ENCODE results near the gene ADAMTSL1.

DNA sequence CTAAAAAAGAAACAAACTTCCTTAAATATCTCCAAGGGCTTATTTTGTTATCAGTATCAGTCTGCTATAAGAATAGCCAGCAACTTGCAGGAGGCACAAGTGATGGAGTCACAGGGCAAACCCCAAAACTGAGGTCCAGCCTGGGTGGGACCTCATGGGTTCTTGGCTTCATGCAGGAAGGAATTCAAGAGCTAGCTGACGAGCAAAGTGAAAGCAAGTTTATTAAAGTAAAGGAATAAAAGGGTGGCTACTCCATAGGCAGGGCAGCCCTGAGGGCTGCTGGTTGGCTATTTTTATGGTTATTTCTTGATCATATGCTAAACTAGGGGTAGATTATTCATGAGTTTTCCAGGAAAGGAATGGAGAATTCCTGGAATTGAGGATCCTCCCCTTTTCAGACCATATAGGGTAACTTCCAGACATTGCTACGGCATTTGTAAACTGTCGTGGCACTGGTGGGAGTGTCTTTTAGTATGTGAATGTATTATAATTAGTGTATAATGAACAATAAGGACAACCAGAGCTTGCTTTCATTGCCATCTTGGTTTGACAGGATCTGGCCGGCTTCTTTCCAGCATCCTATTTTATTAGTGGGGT is 231.9 kb downstream of the ADAMTSL1 start:
- TF ChIP-seq, protein P1, sequence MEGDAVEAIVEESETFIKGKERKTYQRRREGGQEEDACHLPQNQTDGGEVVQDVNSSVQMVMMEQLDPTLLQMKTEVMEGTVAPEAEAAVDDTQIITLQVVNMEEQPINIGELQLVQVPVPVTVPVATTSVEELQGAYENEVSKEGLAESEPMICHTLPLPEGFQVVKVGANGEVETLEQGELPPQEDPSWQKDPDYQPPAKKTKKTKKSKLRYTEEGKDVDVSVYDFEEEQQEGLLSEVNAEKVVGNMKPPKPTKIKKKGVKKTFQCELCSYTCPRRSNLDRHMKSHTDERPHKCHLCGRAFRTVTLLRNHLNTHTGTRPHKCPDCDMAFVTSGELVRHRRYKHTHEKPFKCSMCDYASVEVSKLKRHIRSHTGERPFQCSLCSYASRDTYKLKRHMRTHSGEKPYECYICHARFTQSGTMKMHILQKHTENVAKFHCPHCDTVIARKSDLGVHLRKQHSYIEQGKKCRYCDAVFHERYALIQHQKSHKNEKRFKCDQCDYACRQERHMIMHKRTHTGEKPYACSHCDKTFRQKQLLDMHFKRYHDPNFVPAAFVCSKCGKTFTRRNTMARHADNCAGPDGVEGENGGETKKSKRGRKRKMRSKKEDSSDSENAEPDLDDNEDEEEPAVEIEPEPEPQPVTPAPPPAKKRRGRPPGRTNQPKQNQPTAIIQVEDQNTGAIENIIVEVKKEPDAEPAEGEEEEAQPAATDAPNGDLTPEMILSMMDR (IDR thresholded peaks at IDR 0.05), result no peak
- no peak for TF ChIP-seq POLR2A (IDR thresholded peaks at IDR 0.05)

All from transverse colon (tissue), 3 donors.